Umbilical cord (tissue), 2 donors: ENCODE measurements around the gene PRSS33. TPM values are rescaled to one million over a fixed set of nuclear protein-coding genes. Genes with fewer than 3 reads are reported as not detected.

ENCODE experiments used
- DNase-seq: peaks from one replicate; pipeline ENCODE4 v3.0.0-alpha.2; 2015; ENCODE audit warnings: low spot score
- total RNA-seq: library from RNA; depleted of rRNA; stranded (reverse); fragments of >200 nt; gene quantifications from one replicate; pipeline ENCODE4 v1.2.3, GENCODE V29; 2014; ENCODE audit warnings: low replicate concordance; ENCODE audit not compliant: insufficient read depth

Gene PRSS33
- total RNA-seq, 1 donor from 2014 or later: 0.96 TPM

GRCh38 chr16:2741168-2741567 is 46.2 kb downstream of the PRSS33 start:
- DNase-seq: no peak

- DNase-seq: no peak
Observed at GRCh38 chr16:2740476-2740875, 46.9 kb downstream of the PRSS33 start.

- DNase-seq: no peak
Observed at GRCh38 chr16:2739625-2740430, 47.5 kb downstream of the PRSS33 start.

- no peak for DNase-seq
Observed at GRCh38 chr16:2738615-2739014, 48.7 kb downstream of the PRSS33 start.

GRCh38 chr16:2737895-2738418 is 49.4 kb downstream of the PRSS33 start:
- DNase-seq: no peak

- DNase-seq: no peak
Observed at GRCh38 chr16:2737238-2737605, 50.1 kb downstream of the PRSS33 start.

- DNase-seq: no peak
Observed at GRCh38 chr16:2736476-2737237, 50.7 kb downstream of the PRSS33 start.

GRCh38 chr16:2734844-2735515 is 52.4 kb downstream of the PRSS33 start:
- no peak for DNase-seq

Other genes starting within 250 kb of the PRSS33 start
- 9.9 TPM for gene PDPK1, start 249.5 kb downstream of the PRSS33 start, total RNA-seq
- 9.6 TPM for gene KCTD5, start 105.0 kb downstream of the PRSS33 start, total RNA-seq
- 1.4 TPM for gene PRSS27, start 67.3 kb downstream of the PRSS33 start, total RNA-seq
- 123 TPM for gene SRRM2, start 34.9 kb downstream of the PRSS33 start, total RNA-seq
- gene ELOB, start 10.3 kb downstream of the PRSS33 start, total RNA-seq: 159 TPM
- not detected for gene PRSS41, start 10.9 kb upstream of the PRSS33 start, total RNA-seq
- not detected for gene PRSS21, start 29.7 kb upstream of the PRSS33 start, total RNA-seq
- gene ZG16B, start 42.7 kb upstream of the PRSS33 start, total RNA-seq: 7.2 TPM
- gene PRSS22, start 70.6 kb upstream of the PRSS33 start, total RNA-seq: 3.1 TPM
- gene FLYWCH2, start 95.7 kb upstream of the PRSS33 start, total RNA-seq: 25.5 TPM
- gene FLYWCH1, start 124.4 kb upstream of the PRSS33 start, total RNA-seq: 30.8 TPM
- 0.48 TPM for gene KREMEN2, start 176.7 kb upstream of the PRSS33 start, total RNA-seq
- gene PAQR4, start 181.8 kb upstream of the PRSS33 start, total RNA-seq: 5.8 TPM
- gene PKMYT1, start 192.9 kb upstream of the PRSS33 start, total RNA-seq: 6.0 TPM
- not detected for gene CLDN9, start 225.4 kb upstream of the PRSS33 start, total RNA-seq
- gene CLDN6, start 230.6 kb upstream of the PRSS33 start, total RNA-seq: 0.72 TPM
- 150 TPM for gene TNFRSF12A, start 232.8 kb upstream of the PRSS33 start, total RNA-seq
- 3.1 TPM for gene HCFC1R1, start 236.4 kb upstream of the PRSS33 start, total RNA-seq
- 29.4 TPM for gene THOC6, start 236.5 kb upstream of the PRSS33 start, total RNA-seq
- 2.2 TPM for gene BICDL2, start 249.4 kb upstream of the PRSS33 start, total RNA-seq